ENCODE data around the gene EDDM13.

- TF ChIP-seq CTCF (IDR thresholded peaks at IDR 0.05), result no peak
- no peak for TF ChIP-seq POLR2A (IDR thresholded peaks at IDR 0.05)
These were observed 10.3 kb downstream of the EDDM13 start for GRCh38 chr19:56282809-56283208.

All from testis (tissue), 2 donors.